Central memory CD4-positive, alpha-beta T cell (primary cell): Measurements from ENCODE around the gene WDR81.
"Not testable (repeated sequence)": the region's sequence is repeated elsewhere in the genome, so short reads cannot be mapped to it uniquely, and the experiment has no call there.

Source experiments
- DNase-seq: peaks from one replicate; pipeline ENCODE4 v3.0.0; 2022
- total RNA-seq, 3 experiments: gene quantifications; one replicate each; lab custom pipeline; 2026; lab: John Stamatoyannopoulos, UW

WDR81 gene
- 64.9 to 159 (median 154) reads per million in 3 experiments for total RNA-seq

- DNase-seq = peak; percentile 80
Observed at GRCh38 chr17:1724351-1724868, at the start of gene WDR81. Gene WDR81, plus strand, starts transcription at chr17:1724704. Its CDS starts 256 bp downstream, at chr17:1724960.

DNA sequence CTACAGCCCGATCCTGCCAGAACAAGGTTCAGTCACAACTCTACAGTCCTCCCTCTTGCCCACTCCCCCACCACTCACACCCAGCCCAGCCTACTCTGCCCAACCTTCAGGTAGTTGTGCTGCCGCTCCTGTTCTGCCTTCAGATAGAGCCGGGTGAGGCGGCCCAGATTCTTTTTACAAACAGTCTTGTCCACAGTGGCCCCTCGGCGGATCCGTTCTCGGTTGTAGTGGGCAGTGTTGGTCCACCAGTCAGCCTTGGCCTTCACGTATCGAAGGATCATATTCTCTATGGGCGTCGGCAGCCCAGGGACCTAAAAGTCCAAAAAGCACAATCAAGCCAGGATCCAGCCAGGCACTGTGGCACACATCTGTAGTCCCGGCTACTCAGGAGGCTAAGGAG, 48.1 kb upstream of the WDR81 start:
- DNase-seq = no peak

GRCh38 chr17:1683459-1683858, 41.0 kb upstream of the WDR81 start:
- DNase-seq = no peak

DNA sequence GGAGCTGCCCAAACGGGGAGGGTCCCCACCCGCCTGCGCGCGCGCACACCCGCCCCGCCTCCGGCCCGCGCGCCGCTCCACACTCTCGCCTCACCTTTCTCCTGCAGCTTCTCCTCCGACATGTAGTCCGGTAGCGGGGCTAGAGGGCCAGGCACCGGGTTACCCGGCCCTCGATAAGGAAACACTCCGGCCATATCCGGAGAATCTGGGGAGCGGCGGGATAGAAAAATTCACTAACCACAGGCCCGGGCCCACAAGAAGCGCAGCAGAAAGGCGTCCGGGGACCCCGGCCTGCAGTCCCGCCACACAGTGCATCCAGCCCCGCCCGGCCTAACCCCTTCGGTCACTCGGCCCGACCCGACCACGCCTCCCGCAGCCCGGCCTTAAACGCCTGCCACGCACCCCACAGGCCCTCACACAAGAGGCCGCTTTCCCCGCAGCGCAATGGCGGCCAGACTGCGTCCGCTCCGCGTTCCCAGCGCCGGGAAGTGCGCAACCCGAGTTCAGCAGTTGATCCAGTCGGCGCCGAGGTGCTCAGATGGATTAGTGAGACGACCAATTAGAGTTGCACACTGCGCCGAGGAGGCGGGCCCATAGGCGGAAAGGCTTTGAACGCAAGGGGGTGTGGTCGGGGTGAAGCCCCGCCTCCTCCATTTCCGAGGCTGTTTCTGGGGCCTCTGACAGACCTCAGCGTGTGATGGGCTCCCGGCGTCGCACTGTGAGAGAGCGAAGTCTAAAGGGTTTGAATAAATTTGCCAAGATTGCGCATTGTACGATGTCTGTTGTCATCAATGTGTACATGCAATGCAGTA, 39.9 kb upstream of the WDR81 start, which contains the start of gene PRPF8:
Gene PRPF8 (minus strand): TSS at position 490 of the 812 bp plus-strand sequence. CDS start 296 bp downstream, at position 194.
- peak; percentile 98 for DNase-seq

GRCh38 chr17:1686086-1686485, 38.4 kb upstream of the WDR81 start:
- no peak for DNase-seq

GRCh38 chr17:1688405-1688804, 36.1 kb upstream of the WDR81 start:
- not testable (repeated sequence) for DNase-seq

- DNase-seq = no peak
Observed at GRCh38 chr17:1690544-1691221, 33.8 kb upstream of the WDR81 start.

- DNase-seq = no peak
Observed at GRCh38 chr17:1693339-1693738, 31.2 kb upstream of the WDR81 start.

GRCh38 chr17:1695365-1695764, 29.1 kb upstream of the WDR81 start:
- DNase-seq = no peak

- no peak for DNase-seq
Observed at GRCh38 chr17:1697681-1698080, 26.8 kb upstream of the WDR81 start.

- DNase-seq = not testable (repeated sequence)
Observed at GRCh38 chr17:1699891-1700290, 24.6 kb upstream of the WDR81 start.

DNA sequence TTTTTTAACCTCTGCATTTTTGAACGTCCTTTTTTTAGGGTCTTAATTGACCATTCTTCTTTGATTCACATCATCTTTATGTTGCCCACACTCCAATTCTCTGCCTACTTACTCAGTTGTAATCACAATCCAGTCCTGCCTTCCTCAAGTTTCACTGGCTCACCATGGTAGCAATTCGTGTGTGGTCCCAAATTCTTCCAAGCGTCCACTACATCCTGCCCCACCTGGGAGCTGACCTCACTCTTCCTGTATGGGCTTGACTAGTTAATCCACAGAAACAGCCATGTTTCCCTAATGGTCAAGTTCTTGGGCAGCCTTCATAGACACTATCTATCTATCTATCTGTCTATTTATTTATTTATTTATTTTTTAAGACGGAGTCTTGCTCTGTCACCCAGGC, 21.4 kb upstream of the WDR81 start:
- DNase-seq = no peak

DNA sequence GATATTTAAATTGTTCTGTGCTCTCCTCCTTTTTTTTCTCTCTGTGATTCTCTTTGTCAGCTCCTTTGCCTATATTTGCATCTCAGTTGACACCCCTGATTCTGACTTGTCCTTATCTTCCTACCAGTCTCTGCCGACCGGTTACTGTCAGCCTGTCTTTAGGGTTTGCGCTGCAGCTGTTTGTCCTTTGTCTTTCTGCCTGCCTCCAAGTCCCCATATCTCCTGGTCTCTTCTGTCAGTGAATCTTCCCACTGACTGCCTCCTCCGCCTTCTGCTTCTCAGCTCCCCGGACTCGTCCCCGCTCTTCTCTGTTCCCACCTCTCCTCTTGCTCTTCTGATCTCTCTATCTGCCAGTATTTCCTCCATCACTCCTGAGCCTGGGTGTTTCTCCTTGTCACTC, 19.5 kb upstream of the WDR81 start:
- DNase-seq = no peak

DNA sequence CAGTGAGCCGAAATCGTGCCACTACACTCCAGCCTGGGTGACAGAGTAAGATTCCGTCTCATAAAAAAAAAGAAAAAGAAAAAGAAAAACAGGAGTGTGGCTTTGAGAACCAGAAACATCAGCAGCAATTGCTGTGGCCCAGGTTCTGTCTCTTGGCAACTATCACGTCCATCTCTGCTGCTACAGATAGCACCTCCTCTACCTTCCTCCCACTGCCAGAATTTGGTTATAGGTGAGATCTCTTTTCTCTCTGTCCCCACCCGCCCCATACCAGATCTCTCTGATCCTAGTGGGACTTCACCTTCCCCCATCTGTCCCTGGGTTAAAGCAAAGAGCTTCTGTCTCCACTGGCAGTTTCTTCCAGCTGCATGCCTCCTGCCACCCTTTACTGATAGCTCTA, 17.4 kb upstream of the WDR81 start:
- peak; percentile 67 for DNase-seq

- DNase-seq = not testable (repeated sequence)
Observed at GRCh38 chr17:1708791-1709346, 15.6 kb upstream of the WDR81 start.

DNA sequence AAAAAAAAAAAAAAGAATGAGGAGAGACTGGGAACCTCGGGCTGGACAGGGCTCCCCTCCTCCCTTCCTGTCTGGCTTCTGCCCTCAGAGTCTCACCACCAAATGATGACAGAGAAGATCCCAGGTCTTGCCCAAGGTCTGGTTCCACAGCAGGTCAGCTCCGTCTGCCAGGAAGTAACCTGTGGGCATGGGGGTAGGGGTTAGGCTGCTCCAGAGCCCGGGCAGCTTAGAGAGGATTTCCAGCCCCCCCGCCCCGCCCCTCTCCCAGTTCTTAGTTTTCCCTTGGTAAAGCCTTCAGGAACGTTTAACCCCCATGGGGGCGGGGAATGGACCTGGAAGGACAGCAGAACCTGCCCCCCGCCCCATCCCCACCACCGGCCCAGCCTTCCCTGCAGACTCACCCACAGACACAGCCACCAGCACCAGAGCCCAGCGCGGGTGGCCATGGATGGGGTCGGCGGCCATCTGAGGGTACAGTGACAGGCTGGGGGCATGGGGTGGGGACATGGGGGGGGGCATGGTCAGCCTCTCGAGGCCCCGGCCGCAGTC, 15.0 kb upstream of the WDR81 start:
- no peak for DNase-seq

DNA sequence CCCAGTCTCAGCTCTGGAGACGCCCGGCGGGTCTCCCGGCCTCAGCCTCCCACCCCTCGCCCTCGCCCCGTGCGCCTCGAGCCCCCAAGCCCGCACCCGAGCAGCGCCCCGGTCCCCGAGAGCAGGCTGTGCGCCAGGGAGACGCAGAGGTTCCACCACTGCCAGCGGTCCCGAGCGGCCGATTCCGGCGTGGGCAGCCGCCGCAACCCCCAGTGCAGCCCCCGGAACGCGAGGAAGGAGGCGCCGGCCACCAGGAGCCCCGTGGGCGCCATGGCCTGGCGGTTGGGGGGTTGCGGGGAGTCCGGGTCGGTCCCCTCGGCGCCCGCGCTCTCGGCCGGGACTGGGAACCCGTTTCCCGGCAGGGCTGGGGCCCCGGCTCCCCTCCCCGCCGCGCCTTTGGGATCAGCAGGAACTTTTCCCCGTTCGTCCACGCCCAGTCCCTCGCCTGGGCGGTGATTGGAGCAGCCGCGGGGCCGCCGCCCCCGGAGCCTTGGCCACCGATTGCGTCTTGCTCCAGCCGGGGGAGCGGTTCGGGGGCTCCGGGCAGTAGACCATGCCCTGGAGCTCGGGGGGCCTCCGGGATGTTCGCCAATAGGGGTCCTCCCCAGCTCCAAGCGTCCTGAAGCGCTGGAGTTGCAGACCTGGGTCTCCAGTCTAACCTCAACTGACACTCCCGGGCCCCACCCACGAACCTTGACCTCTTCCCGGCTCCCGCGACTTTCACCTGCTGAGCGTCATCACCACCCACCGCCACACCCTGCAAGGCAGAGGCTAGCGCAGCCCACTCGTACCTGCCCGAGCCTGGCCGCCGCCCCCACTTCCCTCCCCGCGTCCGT, 14.3 kb upstream of the WDR81 start, which contains the start of gene TLCD2:
Gene TLCD2 (minus strand): TSS at position 407 of the 836 bp plus-strand sequence. CDS start 135 bp downstream, at position 272.
- DNase-seq = no peak

GRCh38 chr17:1710807-1711553, 13.5 kb upstream of the WDR81 start:
- no peak for DNase-seq

DNA sequence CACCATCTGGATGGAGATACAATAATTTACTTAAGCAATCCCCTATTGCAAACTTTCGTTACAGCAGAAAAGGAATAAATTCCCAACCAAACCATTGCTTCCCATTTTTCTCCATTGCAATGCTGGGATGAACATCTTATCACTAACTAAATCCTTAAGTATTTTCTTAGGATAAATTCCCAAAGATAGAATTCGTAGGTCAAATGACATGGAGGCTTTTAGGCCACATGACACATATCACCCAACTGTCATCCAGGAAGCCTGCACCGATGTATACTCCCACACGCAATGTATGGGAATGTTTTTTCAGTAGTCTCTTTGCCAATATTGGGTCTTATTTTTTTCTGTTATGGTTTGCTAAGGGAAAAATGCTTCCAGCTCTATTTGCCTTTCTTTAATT, 12.7 kb upstream of the WDR81 start:
- DNase-seq = no peak

DNA sequence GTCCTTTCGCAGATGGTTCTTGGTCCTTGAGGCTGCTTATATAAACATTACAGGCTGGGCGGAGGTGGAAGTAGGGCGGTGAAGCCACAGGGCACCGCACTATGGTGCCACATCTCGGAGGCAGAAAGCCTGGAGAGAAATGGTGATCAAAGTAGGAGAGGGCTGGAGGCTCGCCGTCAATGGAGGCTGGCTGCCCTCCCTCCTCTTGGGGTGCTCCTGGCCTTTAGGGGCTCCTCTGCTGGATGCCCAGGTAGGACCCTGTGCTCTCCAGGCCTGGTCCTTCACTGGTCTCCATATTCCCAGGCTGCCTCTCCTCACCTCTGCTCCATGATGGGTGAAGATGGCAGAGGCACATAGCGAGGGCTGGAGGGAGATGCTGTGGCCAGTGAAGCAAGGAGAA, 12.2 kb upstream of the WDR81 start:
- DNase-seq = no peak

DNA sequence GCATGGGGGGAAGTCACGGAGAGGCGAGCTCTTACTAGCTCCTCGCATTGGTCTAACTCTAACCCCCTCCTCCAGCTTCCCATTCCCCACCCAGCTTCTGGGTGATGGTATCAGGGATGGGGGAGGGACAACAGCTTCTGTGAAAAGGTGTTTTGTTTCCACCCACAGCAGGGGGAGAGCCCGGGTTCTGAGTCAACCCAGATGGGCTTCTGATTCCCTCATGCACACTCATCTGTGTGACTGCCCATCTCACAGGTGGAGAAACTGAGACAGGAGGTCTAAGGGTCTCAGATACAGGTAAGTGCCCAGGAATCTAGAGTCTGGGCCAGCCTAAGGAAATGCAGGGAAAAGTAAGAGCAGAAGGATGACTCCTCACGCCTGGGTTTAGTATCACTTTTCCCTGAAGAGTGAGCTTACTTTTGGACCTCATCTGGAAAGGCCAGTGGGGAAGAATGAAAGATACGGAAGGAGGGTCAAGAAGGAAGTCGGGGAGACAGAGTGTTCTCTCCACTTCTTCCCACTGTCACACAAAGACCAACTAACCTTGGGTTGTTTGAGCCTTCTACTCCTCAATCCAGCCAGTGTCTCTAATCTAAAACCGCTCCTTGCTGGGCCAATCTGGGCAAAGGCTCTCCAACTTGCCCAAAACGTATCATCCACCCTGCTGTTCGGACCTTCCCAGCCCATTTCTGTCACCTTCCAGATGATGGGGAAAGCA, 11.2 kb upstream of the WDR81 start:
- no peak for DNase-seq
